ENCODE results near the gene ZNF772.

DNA sequence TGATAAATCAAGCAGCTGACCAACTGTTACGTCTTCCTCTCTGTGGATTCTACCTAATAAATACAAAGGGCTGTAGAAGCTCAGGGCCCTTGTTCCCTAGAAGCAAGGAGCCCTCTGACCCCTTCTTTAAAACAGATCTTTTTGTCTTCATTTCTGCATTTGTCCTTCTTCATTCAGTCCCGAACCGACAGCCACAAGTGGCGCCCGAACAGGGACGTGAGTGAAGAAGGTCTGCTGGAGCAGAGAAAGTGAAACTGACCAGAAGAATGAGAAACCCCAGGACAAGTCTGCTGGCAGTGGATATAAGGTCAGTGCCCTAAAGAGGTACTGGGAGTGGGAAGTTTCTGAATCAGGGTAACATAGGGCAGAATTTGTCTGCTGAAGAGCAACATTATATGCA lies 35.5 kb upstream of the ZNF772 start:
- no peak for TF ChIP-seq EZH2 (IDR thresholded peaks at IDR 0.05)
- no peak for TF ChIP-seq POLR2AphosphoS5 (IDR thresholded peaks at IDR 0.05; ENCODE audit: borderline replicate concordance, low read depth, low read length)
- TF ChIP-seq FOXP2 (optimal IDR thresholded peaks at IDR 0.05; ENCODE audit: control extremely low read depth, extremely low read length, insufficient read depth) = no peak
